HEK293T (cell line): ENCODE data around the gene HBA1.

Experiments
- BHLHE40 ChIP-seq: fragments of 450-650 bp; IDR thresholded peaks from 2 replicates; pipeline ENCODE4 v1.6.1; 2016; ENCODE audit warnings: mild to moderate bottlenecking, moderate library complexity, borderline replicate concordance
- FOXA1 ChIP-seq: fragments of 450-650 bp; IDR thresholded peaks from 2 replicates; pipeline ENCODE4 v1.6.1; 2016; ENCODE audit warnings: mild to moderate bottlenecking
- FOXK2 ChIP-seq: fragments of 450-650 bp; IDR thresholded peaks from 2 replicates; pipeline ENCODE4 v1.6.1; 2016; ENCODE audit warnings: mild to moderate bottlenecking
- HDGF ChIP-seq: fragments of 450-650 bp; IDR thresholded peaks from 2 replicates; pipeline ENCODE4 v1.6.1; 2017; ENCODE audit warnings: antibody characterized with exemption, borderline replicate concordance
- L3MBTL2 ChIP-seq: fragments of 450-650 bp; conservative IDR thresholded peaks from 2 replicates; pipeline ENCODE4 v1.6.1; 2016; ENCODE audit warnings: mild to moderate bottlenecking
- LEF1 ChIP-seq: fragments of 450-650 bp; IDR thresholded peaks from 2 replicates; pipeline ENCODE4 v1.6.1; 2017; ENCODE audit warnings: mild to moderate bottlenecking, borderline replicate concordance
- NFRKB ChIP-seq: fragments of 450-650 bp; IDR thresholded peaks from 2 replicates; pipeline ENCODE4 v1.6.1; 2016; ENCODE audit warnings: mild to moderate bottlenecking, moderate library complexity
- PKNOX1 ChIP-seq: fragments of 450-650 bp; IDR thresholded peaks from 2 replicates; pipeline ENCODE4 v1.6.1; 2016
- SP1 ChIP-seq: fragments of 450-650 bp; IDR thresholded peaks from 2 replicates; pipeline ENCODE4 v1.6.1; 2017
- TARDBP ChIP-seq: fragments of 450-650 bp; IDR thresholded peaks from 2 replicates; pipeline ENCODE4 v1.6.1; 2016
- ZNF384 ChIP-seq: fragments of 450-650 bp; IDR thresholded peaks from 2 replicates; pipeline ENCODE4 v1.6.1; 2016

- TF ChIP-seq NFRKB, result no peak
- TF ChIP-seq TARDBP, result no peak
- TF ChIP-seq PKNOX1, result no peak
- TF ChIP-seq BHLHE40, result no peak
- no peak for TF ChIP-seq ZNF384
- TF ChIP-seq LEF1, result no peak
- TF ChIP-seq HDGF, result no peak
- no peak for TF ChIP-seq FOXA1
- TF ChIP-seq SP1, result no peak
- TF ChIP-seq FOXK2, result no peak
- TF ChIP-seq L3MBTL2, result peak; percentile 75
Observed at GRCh38 chr16:154217-155030, 22.1 kb upstream of the HBA1 start.
